CD4-positive, alpha-beta T cell treated with Interleukin-6 for 4 hours (primary cell): ENCODE data around the gene HCN1.
"Not testable (repeated sequence)": the region's sequence is repeated elsewhere in the genome, so short reads cannot be mapped to it uniquely, and the experiment has no call there.

Experiments used
- DNase-seq: peaks from one replicate; pipeline ENCODE4 v3.0.0-alpha.2; 2020; ENCODE audit warnings: mixed read lengths

HCN1 gene

DNA sequence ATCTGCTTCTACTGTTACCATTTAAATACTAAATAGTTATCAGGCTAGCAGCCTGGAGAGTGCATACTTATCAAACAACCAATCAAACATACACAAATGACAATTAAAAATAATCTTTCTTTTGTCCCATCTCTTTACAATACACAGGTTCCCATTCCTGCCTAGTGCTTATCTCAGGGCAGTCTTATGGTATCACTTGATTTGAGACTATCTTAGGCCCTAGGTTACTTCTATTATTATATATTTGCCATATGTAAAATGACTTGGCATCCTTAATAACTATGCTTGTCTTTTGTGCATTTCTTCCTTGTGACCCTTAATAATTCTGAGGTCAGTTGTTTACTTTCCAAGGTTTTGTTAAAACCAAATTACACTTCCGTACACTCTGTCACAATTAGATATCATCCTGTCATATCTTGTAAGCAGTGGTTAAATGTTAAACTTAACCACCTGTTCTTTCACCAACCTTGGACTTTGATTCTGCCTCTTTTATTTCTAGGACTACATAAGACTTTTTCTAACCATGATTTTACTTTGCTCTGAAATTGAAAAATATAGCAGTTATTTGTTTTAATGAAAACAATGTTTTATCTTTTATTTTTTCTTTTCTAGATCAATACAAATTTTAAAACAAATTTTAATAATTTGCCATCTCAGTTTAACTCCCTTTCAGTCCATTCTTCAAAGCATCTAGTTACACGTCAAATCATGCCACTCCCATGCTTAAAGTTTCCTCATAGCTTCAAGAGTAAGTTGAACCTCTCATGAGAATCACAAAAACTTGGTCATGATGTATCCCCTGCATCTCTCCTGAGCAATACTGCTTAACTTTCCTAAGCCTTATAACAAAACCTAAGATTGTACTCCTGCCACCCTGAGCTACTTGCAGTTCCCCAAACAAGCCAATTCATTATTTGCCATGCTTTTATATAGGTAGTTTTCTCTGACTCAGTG is 281.3 kb downstream of the HCN1 start:
- no peak for DNase-seq

- DNase-seq: no peak
Observed at GRCh38 chr5:45411971-45412612, 284.1 kb downstream of the HCN1 start.

GRCh38 chr5:45410304-45410995 is 285.7 kb downstream of the HCN1 start:
- DNase-seq: no peak

GRCh38 chr5:45408067-45408466 is 288.1 kb downstream of the HCN1 start:
- no peak for DNase-seq

DNA sequence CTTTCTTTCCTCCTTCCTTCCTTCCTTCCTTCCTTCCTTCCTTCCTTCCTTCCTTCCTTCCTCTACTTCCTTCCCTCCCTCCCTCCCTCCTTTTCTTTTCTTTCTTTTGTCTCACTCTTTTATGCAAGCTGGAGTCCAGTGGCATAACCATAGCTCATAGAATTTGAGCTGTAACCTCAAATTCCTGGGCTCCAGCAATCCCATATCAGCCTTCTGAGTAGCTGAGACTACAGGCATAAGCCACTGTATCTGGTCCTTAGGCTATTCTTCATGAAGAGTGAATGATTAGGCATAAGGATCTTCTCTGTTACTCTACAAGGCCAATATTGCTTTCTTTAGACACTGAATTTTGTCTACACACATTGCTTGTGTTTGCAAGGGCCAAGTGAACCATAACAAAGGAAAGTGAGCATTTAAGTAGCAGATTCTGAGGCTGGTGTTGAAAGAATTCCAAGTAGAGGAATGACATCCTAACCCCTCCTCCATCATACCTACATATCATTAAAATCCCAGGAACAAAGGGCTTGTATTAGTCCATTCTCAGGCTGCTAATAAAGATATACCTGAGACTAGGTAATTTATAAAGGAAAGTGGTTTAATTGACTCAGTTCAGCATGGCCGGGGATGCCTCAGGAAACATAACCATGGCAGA is 293.2 kb downstream of the HCN1 start:
- no peak for DNase-seq

DNA sequence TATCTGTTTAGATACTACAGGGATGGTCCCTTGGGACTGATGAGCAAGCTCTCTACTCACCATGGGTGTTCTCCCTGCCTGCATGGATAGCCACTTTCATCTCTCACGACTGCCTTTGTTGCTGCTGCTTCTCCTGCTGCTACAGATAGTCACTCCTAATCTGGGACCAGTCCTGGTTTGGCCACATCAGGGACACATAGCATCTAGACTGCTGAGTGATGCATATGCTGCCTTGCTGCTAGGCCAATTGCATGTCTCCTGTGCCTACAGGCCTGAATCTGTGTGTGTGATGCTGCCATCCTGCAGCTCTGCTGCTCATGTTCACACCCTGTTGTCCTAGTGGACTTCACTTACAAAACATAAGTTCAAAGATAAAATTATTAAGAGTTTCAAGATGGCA is 297.1 kb downstream of the HCN1 start:
- no peak for DNase-seq

- DNase-seq: no peak
Observed at GRCh38 chr5:45385321-45386058, 310.7 kb downstream of the HCN1 start.

DNA sequence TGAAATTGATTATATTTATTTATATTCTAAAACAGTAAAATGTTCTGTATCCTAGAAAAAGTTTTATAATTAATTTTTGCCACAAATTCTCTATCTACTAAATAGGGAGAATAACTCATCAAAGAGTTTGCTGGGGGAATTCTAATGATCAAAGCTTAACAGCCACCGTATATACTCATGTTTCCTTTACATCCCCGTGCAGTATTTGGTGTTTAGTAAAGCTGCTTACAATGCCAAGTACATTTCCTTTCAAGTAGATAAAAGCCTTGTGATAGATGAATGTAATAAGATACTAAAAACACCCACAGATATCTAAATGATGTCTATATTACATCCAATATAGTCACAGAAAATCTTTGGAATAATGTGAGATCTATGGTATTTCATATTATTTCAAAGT is 312.2 kb downstream of the HCN1 start:
- no peak for DNase-seq

GRCh38 chr5:45382583-45382982 is 313.6 kb downstream of the HCN1 start:
- DNase-seq: no peak

DNA sequence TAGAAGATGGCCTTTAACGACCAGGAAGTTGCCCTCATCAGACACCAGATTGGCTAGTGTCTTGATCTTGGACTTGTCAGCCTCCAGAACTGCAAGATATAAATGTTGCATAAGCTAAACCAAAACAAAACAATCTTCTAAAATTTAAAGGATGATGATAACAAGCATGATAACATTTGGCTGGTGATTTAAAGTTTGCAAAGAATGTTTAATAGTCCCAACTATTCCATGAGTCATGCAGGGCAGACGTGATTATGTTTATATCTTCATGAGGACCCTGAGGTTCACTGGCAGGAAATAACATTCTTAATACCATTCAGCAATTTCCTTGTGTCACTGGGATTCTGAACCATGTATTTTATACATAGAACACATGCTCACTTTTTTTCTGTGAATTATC is 319.8 kb downstream of the HCN1 start:
- no peak for DNase-seq

GRCh38 chr5:45372629-45373028 is 323.6 kb downstream of the HCN1 start:
- no peak for DNase-seq

- DNase-seq: not testable (repeated sequence)
Observed at GRCh38 chr5:45371423-45371822, 324.8 kb downstream of the HCN1 start.

GRCh38 chr5:45355189-45355992 is 340.8 kb downstream of the HCN1 start:
- DNase-seq: no peak

- no peak for DNase-seq
Observed at GRCh38 chr5:45336464-45336863, 359.7 kb downstream of the HCN1 start.

DNA sequence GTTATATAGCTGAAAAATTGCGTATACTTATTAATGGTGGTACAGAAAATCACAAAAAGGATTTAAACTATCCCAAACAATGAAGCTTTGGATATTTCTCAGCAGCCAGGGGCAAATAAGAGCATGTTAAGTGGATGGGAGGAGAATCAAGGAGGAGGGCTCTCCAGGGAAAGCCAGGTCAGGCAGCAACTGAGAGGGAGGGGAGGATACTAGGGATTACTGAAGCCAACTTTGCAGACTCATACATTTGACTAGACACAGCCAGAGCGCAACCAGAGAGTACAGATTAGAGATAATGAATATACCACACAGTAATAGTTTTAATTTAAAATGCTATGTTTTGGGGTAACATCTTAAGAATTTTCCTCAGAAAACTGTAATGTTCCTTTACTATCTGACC is 360.2 kb downstream of the HCN1 start:
- DNase-seq: no peak

DNA sequence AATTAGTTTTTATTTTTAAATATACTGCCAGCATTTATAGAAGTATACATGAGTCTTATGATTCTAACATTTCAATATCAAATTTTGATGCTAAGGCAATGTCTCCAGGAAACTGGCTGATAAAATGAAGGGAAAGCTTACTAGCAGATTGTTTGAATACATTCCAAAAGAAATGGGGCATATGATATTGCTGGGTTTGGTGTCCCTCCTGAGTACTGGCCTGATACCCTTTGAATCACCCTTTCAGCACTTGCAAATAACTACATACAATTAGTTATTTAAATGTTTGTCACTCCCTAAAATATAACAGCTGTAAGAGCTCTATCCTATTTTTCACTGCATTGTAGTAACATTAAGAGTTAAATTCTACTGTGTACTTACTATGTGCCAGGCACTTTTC is 360.8 kb downstream of the HCN1 start:
- no peak for DNase-seq

GRCh38 chr5:45334939-45335338 is 361.2 kb downstream of the HCN1 start:
- no peak for DNase-seq

DNA sequence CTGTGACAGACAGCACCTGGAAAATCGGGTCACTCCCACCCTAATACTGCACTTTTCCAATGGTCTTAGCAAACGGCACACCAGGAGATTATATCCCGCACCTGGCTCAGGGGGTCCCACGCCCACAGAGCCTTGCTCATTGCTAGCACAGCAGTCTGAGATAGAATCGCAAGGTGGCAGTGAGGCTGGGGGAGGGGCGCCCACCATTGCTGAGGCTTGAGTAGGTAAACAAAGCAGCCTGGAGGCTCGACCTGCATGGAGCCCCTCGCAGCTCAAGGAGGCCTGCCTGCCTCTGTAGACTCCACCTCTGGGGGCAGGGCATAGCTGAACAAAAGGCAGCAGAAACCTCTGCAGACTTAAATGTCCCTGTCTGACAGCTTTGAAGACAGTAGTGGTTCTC is 383.6 kb downstream of the HCN1 start:
- not testable (repeated sequence) for DNase-seq

GRCh38 chr5:45295231-45295630 is 400.9 kb downstream of the HCN1 start:
- DNase-seq: no peak

- DNase-seq: no peak
Observed at GRCh38 chr5:45288746-45289145, 407.4 kb downstream of the HCN1 start.

DNA sequence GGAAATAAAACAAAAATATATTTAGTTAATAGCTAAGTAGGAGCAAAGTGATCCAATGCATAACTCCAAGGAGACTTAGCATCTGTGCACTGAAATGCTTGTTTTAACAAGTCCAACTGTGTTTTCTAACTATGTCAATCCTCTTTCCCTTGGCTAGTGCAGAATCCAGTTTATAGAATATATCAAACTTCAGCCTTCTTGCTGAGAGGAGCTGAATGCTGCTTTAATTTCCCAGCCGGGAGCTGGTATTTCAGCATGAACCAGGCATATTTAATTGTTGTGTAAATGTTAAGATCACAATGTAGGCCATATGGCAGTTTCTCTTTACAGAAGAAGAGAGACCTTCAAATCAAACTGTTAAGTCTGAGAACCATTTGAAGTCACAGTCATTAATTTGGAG is 411.7 kb downstream of the HCN1 start:
- no peak for DNase-seq

GRCh38 chr5:45281081-45281480 is 415.1 kb downstream of the HCN1 start:
- no peak for DNase-seq
